BJ (cell line): ENCODE measurements around the gene MAP2K5. TPM values are rescaled to one million over a fixed set of nuclear protein-coding genes. Genes with fewer than 3 reads are reported as not detected.

ENCODE experiments used
- CTCF ChIA-PET: fragments of 350-600 bp; formaldehyde crosslinking; extraction: SDS; loops from one replicate; lab custom pipeline; 2021; ENCODE audit warnings: antibody characterized with exemption, inconsistent platforms; lab: Yijun Ruan, JAX
- POLR2A ChIA-PET: fragments of 300-600 bp; sonication (Branson Sonifier 250); formaldehyde crosslinking; extraction: SDS; loops from one replicate; lab custom pipeline; 2021; ENCODE audit warnings: antibody characterized with exemption; lab: Charles Lee
- DNase-seq: peaks from one replicate; pipeline ENCODE4 v3.0.0-alpha.2; 2011; ENCODE audit warnings: low read depth
- H3K27me3 ChIP-seq: 2 replicates; pipeline ENCODE4 v1.6.0; 2011; ENCODE audit warnings: low read length; ENCODE audit not compliant: control insufficient read depth, insufficient read depth
- H3K36me3 ChIP-seq: 2 replicates; pipeline ENCODE4 v1.5.1; 2011; ENCODE audit warnings: low read length; ENCODE audit not compliant: control insufficient read depth, insufficient read depth
- H3K4me3 ChIP-seq: 2 replicates; pipeline ENCODE4 v1.5.1; 2011; ENCODE audit warnings: low read depth, mild to moderate bottlenecking, control low read depth, low read length
- polyA plus RNA-seq: library from polyadenylated mRNA; depleted of rRNA; stranded (reverse); fragments of >200 nt; gene quantifications from 2 replicates; pipeline ENCODE4 v1.2.3, GENCODE V29; 2011
- TF ChIP-seq, protein P1 (sequence below): IDR thresholded peaks from 2 replicates; pipeline ENCODE4 v1.5.1; 2011; ENCODE audit warnings: low read depth, mild to moderate bottlenecking, control low read depth, inconsistent platforms, low read length, moderate library complexity; ENCODE audit not compliant: insufficient read depth

Gene MAP2K5
- polyA plus RNA-seq, 1 experiment: 5.6 TPM

DNA sequence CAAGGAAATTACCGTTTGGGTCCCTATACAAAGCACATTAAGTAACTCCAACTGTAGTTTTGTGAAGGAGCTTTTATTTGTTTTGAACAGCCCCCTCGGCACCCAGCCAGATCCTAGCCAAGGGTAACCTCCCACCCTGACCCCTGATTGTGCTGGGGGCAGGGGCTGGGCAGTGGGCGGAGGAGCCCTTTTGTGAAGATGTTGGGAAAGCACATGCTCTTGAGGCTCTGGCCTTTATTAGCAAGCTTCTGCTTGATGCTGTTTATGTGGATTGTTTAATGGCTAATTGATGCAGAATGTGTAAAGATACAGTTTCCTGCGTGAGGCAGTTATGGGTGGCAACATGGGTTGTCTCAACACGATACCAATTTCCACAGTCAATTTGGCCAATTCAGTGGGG lies 136.5 kb downstream of the MAP2K5 start:
- no peak overlapping the region for H3K4me3 ChIP-seq
- H3K36me3 ChIP-seq: no peaks in the 10 kb centered on the region
- CTCF ChIA-PET: interaction anchor here (1.0 kb wide), 1 partner anchor 12 kb away, joined by 3 read pairs; no protein-coding TSS in a partner anchor
- H3K27me3 ChIP-seq: no peaks in the 10 kb centered on the region
- no peak for DNase-seq
- POLR2A ChIA-PET: no interaction called here
- TF ChIP-seq, protein P1, sequence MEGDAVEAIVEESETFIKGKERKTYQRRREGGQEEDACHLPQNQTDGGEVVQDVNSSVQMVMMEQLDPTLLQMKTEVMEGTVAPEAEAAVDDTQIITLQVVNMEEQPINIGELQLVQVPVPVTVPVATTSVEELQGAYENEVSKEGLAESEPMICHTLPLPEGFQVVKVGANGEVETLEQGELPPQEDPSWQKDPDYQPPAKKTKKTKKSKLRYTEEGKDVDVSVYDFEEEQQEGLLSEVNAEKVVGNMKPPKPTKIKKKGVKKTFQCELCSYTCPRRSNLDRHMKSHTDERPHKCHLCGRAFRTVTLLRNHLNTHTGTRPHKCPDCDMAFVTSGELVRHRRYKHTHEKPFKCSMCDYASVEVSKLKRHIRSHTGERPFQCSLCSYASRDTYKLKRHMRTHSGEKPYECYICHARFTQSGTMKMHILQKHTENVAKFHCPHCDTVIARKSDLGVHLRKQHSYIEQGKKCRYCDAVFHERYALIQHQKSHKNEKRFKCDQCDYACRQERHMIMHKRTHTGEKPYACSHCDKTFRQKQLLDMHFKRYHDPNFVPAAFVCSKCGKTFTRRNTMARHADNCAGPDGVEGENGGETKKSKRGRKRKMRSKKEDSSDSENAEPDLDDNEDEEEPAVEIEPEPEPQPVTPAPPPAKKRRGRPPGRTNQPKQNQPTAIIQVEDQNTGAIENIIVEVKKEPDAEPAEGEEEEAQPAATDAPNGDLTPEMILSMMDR: no peak

DNA sequence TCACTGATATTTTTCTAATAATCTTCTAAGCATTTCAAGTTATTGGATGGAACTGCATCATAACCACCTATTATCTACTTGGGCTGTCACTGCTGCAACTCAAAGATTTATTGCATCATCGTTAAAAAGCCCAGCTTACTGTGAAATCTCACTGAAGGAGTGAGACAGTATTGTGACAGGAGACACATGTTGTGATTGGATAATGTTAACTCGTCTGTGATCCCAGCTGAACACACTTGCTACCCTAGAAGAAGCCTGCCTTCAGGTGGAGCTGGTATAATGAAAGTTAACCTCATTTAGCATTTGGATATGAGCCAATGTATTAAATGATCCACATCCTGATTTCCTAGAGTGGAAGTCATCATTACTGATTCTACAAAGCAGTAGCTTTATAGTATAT lies 138.1 kb downstream of the MAP2K5 start:
- no peak for DNase-seq
- H3K27me3 ChIP-seq: no peaks in the 10 kb centered on the region
- CTCF ChIA-PET: no interaction called here
- TF ChIP-seq, protein P1: no peak
- H3K36me3 ChIP-seq: no peaks in the 10 kb centered on the region
- H3K4me3 ChIP-seq: no peak overlapping the region
- POLR2A ChIA-PET: no interaction called here

DNA sequence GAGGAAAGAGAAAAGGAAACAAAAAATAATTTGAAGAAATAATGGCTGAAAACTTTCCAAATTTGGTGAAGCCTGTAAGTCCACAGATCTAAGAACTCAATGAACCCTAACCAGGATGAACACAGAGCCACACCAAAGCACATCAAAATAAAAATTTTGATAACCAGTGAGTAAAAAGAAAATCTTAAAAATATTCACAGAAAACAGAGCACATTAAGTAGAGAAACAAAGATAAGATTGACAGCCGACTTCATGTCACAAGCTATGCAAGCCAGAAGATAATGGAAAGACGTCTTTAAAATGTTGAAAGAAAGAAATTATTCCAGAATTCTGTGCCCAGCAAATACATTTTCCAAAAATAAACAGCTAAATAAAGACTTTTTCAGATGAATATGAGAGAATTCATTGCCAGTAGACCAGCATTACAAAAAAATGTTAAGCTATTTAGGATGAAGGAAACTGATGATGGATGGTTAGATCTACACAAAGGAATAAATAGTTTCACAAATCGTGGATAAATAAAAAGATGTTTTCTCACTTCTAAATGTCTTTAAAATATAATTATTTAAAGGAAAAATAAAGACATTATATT lies 142.6 kb downstream of the MAP2K5 start:
- Histone ChIP-seq H3K36me3 (no peaks in the 10 kb centered on the region), H3K27me3 (no peaks in the 10 kb centered on the region), H3K4me3 (no peak overlapping the region)
- DNase-seq: no peak
- TF ChIP-seq, protein P1: no peak
- ChIA-PET CTCF (no interaction called here), POLR2A (no interaction called here)

DNA sequence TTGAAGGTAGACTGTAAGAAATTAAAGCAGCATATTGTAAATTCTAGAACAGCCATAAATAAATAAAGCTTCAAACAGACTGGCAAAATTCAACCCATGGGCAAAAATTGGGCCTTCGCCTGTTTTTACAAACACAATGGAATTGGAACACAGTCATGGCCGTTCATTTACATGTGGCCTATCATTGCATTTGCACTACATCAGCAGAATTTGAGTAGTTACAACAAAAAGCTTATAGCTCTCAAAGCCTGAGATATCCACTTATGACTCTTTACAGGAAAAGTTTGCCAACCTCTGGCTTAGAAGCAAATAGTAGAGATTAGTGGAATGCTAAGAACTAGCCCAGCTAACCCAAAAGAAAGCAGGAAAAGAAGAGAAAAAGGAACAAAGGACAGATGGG lies 143.2 kb downstream of the MAP2K5 start:
- no peak for DNase-seq
- POLR2A ChIA-PET: no interaction called here
- CTCF ChIA-PET: no interaction called here
- no peak overlapping the region for H3K4me3 ChIP-seq
- H3K36me3 ChIP-seq: no peaks in the 10 kb centered on the region
- TF ChIP-seq, protein P1: no peak
- H3K27me3 ChIP-seq: no peaks in the 10 kb centered on the region

DNA sequence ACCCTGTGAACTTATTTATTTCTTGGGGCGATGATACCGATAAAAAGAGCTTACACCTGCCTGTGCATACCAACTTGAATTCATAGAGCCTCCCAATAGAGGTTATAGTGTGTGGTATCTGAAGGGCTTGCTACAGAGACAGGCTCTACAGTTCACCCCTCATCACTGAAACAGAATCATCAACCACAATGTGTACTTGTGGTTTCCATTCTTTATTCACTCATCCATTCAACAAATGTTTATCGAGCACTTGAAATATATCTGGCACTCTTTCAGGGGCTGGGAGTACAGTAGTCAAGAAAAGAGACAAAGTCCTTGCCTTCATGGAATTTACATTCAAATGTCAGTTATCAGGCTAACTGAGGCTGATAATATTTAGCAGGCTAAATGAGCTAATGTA lies 148.4 kb downstream of the MAP2K5 start:
- H3K27me3 ChIP-seq: no peaks in the 10 kb centered on the region
- TF ChIP-seq, protein P1: no peak
- ChIA-PET POLR2A (no interaction called here), CTCF (interaction anchor here (1.3 kb wide), 1 partner anchor 9 kb away, joined by 3 read pairs; no protein-coding TSS in a partner anchor)
- H3K36me3 ChIP-seq: no peaks in the 10 kb centered on the region
- no peak for DNase-seq
- H3K4me3 ChIP-seq: no peak overlapping the region
